H1 (cell line): ENCODE measurements around the gene TLL2. TPM values are rescaled to one million over a fixed set of nuclear protein-coding genes. Genes with fewer than 3 reads are reported as not detected.

ENCODE experiments used
- CTCF ChIA-PET: fragments of 300-600 bp; sonication (Branson Sonifier 250); formaldehyde crosslinking; loops from one replicate; lab custom pipeline; 2021; ENCODE audit not compliant: partially characterized antibody; lab: Charles Lee
- POLR2A ChIA-PET: fragments of 300-600 bp; sonication (Branson Sonifier 250); formaldehyde crosslinking; loops from one replicate; lab custom pipeline; 2021; ENCODE audit warnings: inconsistent platforms; ENCODE audit not compliant: partially characterized antibody; lab: Charles Lee
- DNase-seq, 2 experiments: peaks; one replicate each; pipeline versions ENCODE4 v3.0.0 to v3.0.0-alpha.2; 2010 to 2022; ENCODE audit warnings: low spot score in 2 of 2, low read depth in 1 of 2, mixed read lengths in 1 of 2
- FAIRE-seq: peaks from 2 replicates; lab custom pipeline; 2011; peaks lifted over from hg19 to GRCh38; lab: Jason Lieb, UNC
- H2AFZ ChIP-seq: 2 replicates; pipeline ENCODE4 v1.8.1; 2012; ENCODE audit warnings: low read length, inconsistent platforms
- H2AK5ac ChIP-seq: 2 replicates; pipeline ENCODE4 v1.6.1; 2013; ENCODE audit warnings: low read depth, low read length
- H2BK120ac ChIP-seq: replicated peaks from 2 replicates; pipeline ENCODE3; 2013; ENCODE audit warnings: low read depth, low read length, inconsistent platforms
- H2BK12ac ChIP-seq: 2 replicates; pipeline ENCODE4 v1.6.1; 2013; ENCODE audit warnings: low read depth, low read length
- H2BK15ac ChIP-seq: 2 replicates; pipeline ENCODE4 v1.6.1; 2013; ENCODE audit warnings: low read length
- H2BK20ac ChIP-seq: 2 replicates; pipeline ENCODE4 v1.6.1; 2013; ENCODE audit warnings: low read length
- H2BK5ac ChIP-seq: 2 replicates; pipeline ENCODE4 v1.6.1; 2013; ENCODE audit warnings: low read depth, low read length
- H3K14ac ChIP-seq: 2 replicates; pipeline ENCODE4 v1.6.1; 2013; ENCODE audit warnings: inconsistent platforms; ENCODE audit not compliant: insufficient read length
- H3K18ac ChIP-seq: 2 replicates; pipeline ENCODE4 v1.6.1; 2013; ENCODE audit warnings: low read length; ENCODE audit errors: extremely low read depth
- H3K23ac ChIP-seq: 2 replicates; pipeline ENCODE4 v1.6.1; 2013; ENCODE audit warnings: inconsistent platforms; ENCODE audit not compliant: insufficient read length
- H3K23me2 ChIP-seq: 2 replicates; pipeline ENCODE4 v1.6.1; 2013; ENCODE audit warnings: low read depth, low read length
- H3K27ac ChIP-seq: 2 replicates; pipeline ENCODE4 v1.6.1; 2011; ENCODE audit warnings: low read depth, low read length, inconsistent platforms
- H3K27me3 ChIP-seq, 4 experiments: replicated peaks in 1 of 4; 1 replicate in 1 of 4; 2 replicates in 3 of 4; pipeline versions ENCODE4 v1.6.1 to v1.8.1; 2011 to 2013; ENCODE audit warnings: low read length in 3 of 4, mild to moderate bottlenecking in 3 of 4, inconsistent platforms in 2 of 4, mixed read lengths in 2 of 4, moderate library complexity in 1 of 4; ENCODE audit not compliant: control insufficient read depth in 3 of 4, insufficient read depth in 3 of 4; ENCODE audit errors: extremely low read depth in 1 of 4
- H3K36me3 ChIP-seq, 4 experiments: 2 replicates each; pipeline versions ENCODE4 v1.6.1 to v1.8.1; 2011 to 2013; ENCODE audit warnings: mild to moderate bottlenecking in 4 of 4, low read length in 3 of 4, moderate library complexity in 2 of 4, control low read depth in 1 of 4, inconsistent platforms in 1 of 4; ENCODE audit not compliant: insufficient read depth in 4 of 4, control insufficient read depth in 2 of 4
- H3K4ac ChIP-seq: replicated peaks from 2 replicates; pipeline ENCODE3; 2013; ENCODE audit warnings: low read length, low read depth, mixed read lengths, inconsistent platforms; ENCODE audit not compliant: insufficient read length
- H3K4me1 ChIP-seq, 4 experiments: replicated peaks in 1 of 4; 1 replicate in 1 of 4; 2 replicates in 3 of 4; pipeline versions ENCODE4 v1.6.1 to v1.8.1; 2011 to 2013; ENCODE audit warnings: low read length in 3 of 4, inconsistent platforms in 2 of 4, mixed read lengths in 1 of 4; ENCODE audit not compliant: insufficient read depth in 4 of 4, control insufficient read depth in 3 of 4
- H3K4me2 ChIP-seq, 2 experiments: 2 replicates each; pipeline versions ENCODE4 v1.6.1 to v1.8.1; 2011 to 2013; ENCODE audit warnings: low read depth in 2 of 2, low read length in 2 of 2, control low read depth in 1 of 2, inconsistent platforms in 1 of 2, mild to moderate bottlenecking in 1 of 2; ENCODE audit not compliant: insufficient read depth in 1 of 2
- H3K4me3 ChIP-seq, 4 experiments: fragments of 200-600, 300-600 bp in 1 of 4; sonication (generic), shearing (Covaris generic), sonication (Bioruptor Twin) in 1 of 4; 2 replicates each; pipeline versions ENCODE4 v1.5.1 to v1.8.1; 2011 to 2016; ENCODE audit warnings: low read length in 4 of 4, low read depth in 3 of 4, control low read depth in 2 of 4, inconsistent platforms in 2 of 4, mild to moderate bottlenecking in 2 of 4, mixed read lengths in 1 of 4, moderate library complexity in 1 of 4; ENCODE audit not compliant: insufficient read depth in 2 of 4; ENCODE audit errors: extremely low read depth in 1 of 4
- H3K56ac ChIP-seq: replicated peaks from 2 replicates; pipeline ENCODE3; 2013; ENCODE audit warnings: low read depth, mild to moderate bottlenecking, mixed read lengths, low read length, inconsistent platforms; ENCODE audit not compliant: insufficient read length
- H3K79me1 ChIP-seq: 2 replicates; pipeline ENCODE4 v1.6.1; 2013; ENCODE audit warnings: low read depth, low read length, control low read depth
- H3K79me2 ChIP-seq, 2 experiments: 2 replicates each; pipeline versions ENCODE4 v1.6.1 to v1.8.1; 2012 to 2013; ENCODE audit warnings: low read length in 2 of 2, mild to moderate bottlenecking in 2 of 2, inconsistent platforms in 1 of 2; ENCODE audit not compliant: insufficient read depth in 2 of 2, control insufficient read depth in 1 of 2
- H3K9ac ChIP-seq, 4 experiments: replicated peaks in 1 of 4; 1 replicate in 1 of 4; 2 replicates in 3 of 4; pipeline versions ENCODE4 v1.6.1 to v1.8.1; 2011 to 2013; ENCODE audit warnings: low read depth in 3 of 4, low read length in 3 of 4, control low read depth in 2 of 4, mild to moderate bottlenecking in 2 of 4, moderate library complexity in 2 of 4, inconsistent platforms in 1 of 4; ENCODE audit errors: extremely low read depth in 1 of 4
- H3K9me3 ChIP-seq, 2 experiments: 2 replicates each; pipeline versions ENCODE4 v1.6.1 to v1.8.1; 2012 to 2013; ENCODE audit warnings: mild to moderate bottlenecking in 2 of 2, moderate library complexity in 2 of 2, control low read depth in 1 of 2, inconsistent platforms in 1 of 2, low read depth in 1 of 2, low read length in 1 of 2, mixed read lengths in 1 of 2; ENCODE audit not compliant: insufficient read depth in 2 of 2
- H4K20me1 ChIP-seq, 2 experiments: replicated peaks in 1 of 2; 2 replicates each; pipeline versions ENCODE3 to v1.8.1; 2011 to 2013; ENCODE audit warnings: inconsistent platforms in 2 of 2, low read length in 2 of 2, mild to moderate bottlenecking in 1 of 2; ENCODE audit not compliant: insufficient read depth in 2 of 2, control insufficient read depth in 1 of 2
- H4K5ac ChIP-seq: 2 replicates; pipeline ENCODE4 v1.6.1; 2013; ENCODE audit warnings: low read length, low read depth, mixed read lengths, inconsistent platforms; ENCODE audit not compliant: insufficient read length
- H4K8ac ChIP-seq: 2 replicates; pipeline ENCODE4 v1.8.0; 2013; ENCODE audit warnings: mild to moderate bottlenecking, moderate library complexity, low read length, inconsistent platforms; ENCODE audit not compliant: insufficient read depth; ENCODE audit errors: extremely low read depth
- H4K91ac ChIP-seq: replicated peaks from 2 replicates; pipeline ENCODE3; 2013; ENCODE audit warnings: low read length, mixed read lengths, inconsistent platforms; ENCODE audit not compliant: insufficient read length
- BRCA1 ChIP-seq: IDR thresholded peaks from 2 replicates; pipeline ENCODE4 v1.6.1; 2012; ENCODE audit warnings: low read depth, low read length, improper control_type of control experiment
- WGBS, 2 experiments: shearing (Covaris generic) in 1 of 2; methylation state at CpG; one replicate each; pipeline versions ENCODE4 v1.1.6 to v1.1.7; 2013 to 2015; ENCODE audit warnings: low lambda C conversion rate in 2 of 2, mixed read lengths in 2 of 2, inconsistent platforms in 1 of 2, low coverage in 1 of 2, missing lambda C conversion rate in 1 of 2; ENCODE audit not compliant: insufficient replicate concordance in 2 of 2, insufficient coverage in 1 of 2, insufficient read length in 1 of 2; ENCODE audit errors: extremely low coverage in 1 of 2, missing lambda C conversion rate in 1 of 2; 5-methylcytosine and 5-hydroxymethylcytosine counted together
- polyA plus RNA-seq, 7 experiments: library from polyadenylated mRNA; depleted of rRNA in 3 of 7; stranded (reverse) in 5 of 7; unstranded in 2 of 7; fragments of >200 nt in 5 of 7; fragments of 200-250 nt in 2 of 7; gene quantifications; 1 replicate in 5 of 7; 2 replicates in 1 of 7; 4 replicates in 1 of 7; pipeline versions ENCODE4 v1.2.1 to v1.2.3, GENCODE V29; 2011 to 2013; ENCODE audit warnings: missing spikeins in 2 of 7, mixed read lengths in 2 of 7
- total RNA-seq: library from RNA; stranded (reverse); fragmentation: NEBNext Ultra II Directional; extraction: Animal tissue kit (Norgen Biotek cat#: 25700); gene quantifications from 2 replicates; pipeline ENCODE4 v1.2.1, GENCODE V29; 2021

Gene TLL2
- total and polyA plus RNA-seq, 2 of the 8 experiments (the other 6 are each of a cell fraction or from before 2014, with no cell fraction given) = 2.4 to 3.2 TPM

- Histone ChIP-seq H2BK5ac (no peak overlapping the region), H3K14ac (no peak overlapping the region), H2BK15ac (no peak overlapping the region), H3K4me1 (no peaks in the 10 kb centered on the region), H4K5ac (no peak overlapping the region), H3K4ac (no peak overlapping the region), H3K4me3 (no peak overlapping the region), H2AK5ac (no peak overlapping the region), H3K23ac (no peak overlapping the region), H2BK120ac (no peak overlapping the region), H4K20me1 (no peaks in the 10 kb centered on the region), H3K27ac (no peak overlapping the region), H3K36me3 (no peaks in the 10 kb centered on the region), H3K4me2 (no peak overlapping the region), H4K8ac (no peak overlapping the region; the same call in 1 of the 2 replicates), H3K56ac (no peak overlapping the region), H2BK12ac (no peak overlapping the region), H2AFZ (no peak overlapping the region), H3K9ac (no peak overlapping the region), H3K18ac (no peak overlapping the region), H3K79me1 (no peaks in the 10 kb centered on the region), H3K79me2 (no peaks in the 10 kb centered on the region), H3K9me3 (no peaks in the 10 kb centered on the region), H2BK20ac (no peak overlapping the region), H3K23me2 (no peaks in the 10 kb centered on the region), H3K27me3 (no peaks in the 10 kb centered on the region; a peak in 1 of 7 replicates), H4K91ac (no peak overlapping the region)
- WGBS, 2 experiments = 91% methylated on average over 6 of the region's 6 CpGs; no CpG with 5 or more reads in 1 of the 2 experiments
- ChIA-PET POLR2A (no interaction called here), CTCF (interaction anchor here (0.6 to 3.2 kb wide), 7 partner anchors 10 to 195 kb away, joined by 3 to 29 read pairs (median 5); no protein-coding TSS in a partner anchor)
- no peak for DNase-seq
- FAIRE-seq = no peak
- TF ChIP-seq BRCA1 = no peak
These were observed 154.1 kb downstream of the TLL2 start for GRCh38 chr10:96359616-96360015.
